ENCODE measurements around the gene GOLGA8K. TPM values are rescaled to one million over a fixed set of nuclear protein-coding genes. Genes with fewer than 3 reads are reported as not detected.

The GOLGA8K gene
- 0.39 TPM in 1 of 2 replicates, not detected in the other for total RNA-seq

GRCh38 chr15:32403192-32403591, at the start of gene GOLGA8K:
GOLGA8K (minus strand) TSS chr15:32403292; CDS start chr15:32403194, 98 bp downstream.

Small RNA genes within 50 kb of the gene (small RNA-seq; reads per million reads assigned to genes)
- gene RF00096 (not detected), gene RN7SL185P (not detected), gene RN7SL539P (not detected)

Other genes with a start within 250 kb of the GOLGA8K start
- gene GOLGA8O, start 52.3 kb upstream of the GOLGA8K start, total RNA-seq = 0.43 TPM in 1 of 2 replicates, not detected in the other
- 4.0 and 9.4 TPM in 2 replicates for gene GOLGA8N, start 190.2 kb upstream of the GOLGA8K start, total RNA-seq
- 3.9 and 4.8 TPM in 2 replicates for gene ARHGAP11A, start 212.2 kb upstream of the GOLGA8K start, total RNA-seq
- 0.39 TPM in 1 of 2 replicates, not detected in the other for gene SCG5, start 238.4 kb upstream of the GOLGA8K start, total RNA-seq

All from placental epithelial cell (primary cell).